Left ventricle myocardium inferior (tissue), 1 donor: ENCODE data around the gene NLRP7. TPM values are rescaled to one million over a fixed set of nuclear protein-coding genes. Genes with fewer than 3 reads are reported as not detected.

Source experiments
- DNase-seq: peaks from one replicate; pipeline ENCODE4 v3.0.0-alpha.2; 2020
- H3K27ac ChIP-seq: fragments of 200-600 bp; replicated peaks from 2 replicates; pipeline ENCODE4 v1.8.0; 2021
- H3K27me3 ChIP-seq: fragments of 200-600 bp; 2 replicates; pipeline ENCODE4 v1.8.0; 2021; ENCODE audit warnings: low read depth
- H3K36me3 ChIP-seq: fragments of 200-600 bp; 2 replicates; pipeline ENCODE4 v1.8.0; 2021
- H3K4me1 ChIP-seq: fragments of 200-600 bp; 2 replicates; pipeline ENCODE4 v1.8.0; 2021
- H3K4me3 ChIP-seq: fragments of 200-600 bp; 2 replicates; pipeline ENCODE4 v1.8.0; 2021; ENCODE audit warnings: mild to moderate bottlenecking, moderate library complexity
- H3K9me3 ChIP-seq: fragments of 200-600 bp; replicated peaks from 2 replicates; pipeline ENCODE4 v1.8.0; 2021
- CTCF ChIP-seq: fragments of 200-600 bp; IDR thresholded peaks from 2 replicates; pipeline ENCODE4 v1.8.0; 2021; ENCODE audit warnings: antibody characterized with exemption, mild to moderate bottlenecking, borderline replicate concordance
- intact Hi-C: fragments of 100-400 bp; cut with micrococcal nuclease; formaldehyde crosslinking; loops from one replicate; pipeline ENCODE4 v1.11.0; 2022
- total RNA-seq: library from RNA; stranded (reverse); fragmentation: NEBNext Ultra II Directional; extraction: Animal tissue kit (Norgen Biotek cat#: 25700); gene quantifications from one replicate; pipeline ENCODE4 v1.2.1, GENCODE V29; 2021
- donor health status: DM: no; HTN: yes; CAD: no; lungs with severe emphysema.

The NLRP7 gene
- total RNA-seq, 1 donor from 2014 or later = not detected

- peaks cover 83% of the 10 kb centered on the region for H3K27me3 ChIP-seq
- intact Hi-C loops = no loop called here
- no peak for TF ChIP-seq CTCF
Measured at GRCh38 chr19:54882758-54883157, 64.6 kb downstream of the NLRP7 start.

GRCh38 chr19:54881884-54882283 is 65.4 kb downstream of the NLRP7 start:
- intact Hi-C loops = no loop called here
- peaks cover 78% of the 10 kb centered on the region for H3K27me3 ChIP-seq
- TF ChIP-seq CTCF = no peak
- no peaks in the 10 kb centered on the region for H3K9me3 ChIP-seq
- no peak for DNase-seq
- H3K27ac ChIP-seq = no peak overlapping the region
- H3K36me3 ChIP-seq = no peaks in the 10 kb centered on the region
- H3K4me1 ChIP-seq = no peaks in the 10 kb centered on the region
- no peak overlapping the region for H3K4me3 ChIP-seq

More at GRCh38 chr19:54882758-54883157, 64.6 kb downstream of the NLRP7 start:
- H3K4me3 ChIP-seq = no peak overlapping the region
- no peaks in the 10 kb centered on the region for H3K9me3 ChIP-seq
- H3K27ac ChIP-seq = no peak overlapping the region
- H3K36me3 ChIP-seq = no peaks in the 10 kb centered on the region
- no peak for DNase-seq
- H3K4me1 ChIP-seq = no peaks in the 10 kb centered on the region

GRCh38 chr19:54877471-54877870 is 69.9 kb downstream of the NLRP7 start:
- Histone ChIP-seq H3K27me3 (peaks cover 39% of the 10 kb centered on the region), H3K9me3 (no peaks in the 10 kb centered on the region), H3K4me3 (no peak overlapping the region), H3K4me1 (no peaks in the 10 kb centered on the region), H3K27ac (no peak overlapping the region), H3K36me3 (no peaks in the 10 kb centered on the region)
- DNase-seq = no peak
- intact Hi-C loops = no loop called here
- TF ChIP-seq CTCF = no peak

- no peak for TF ChIP-seq CTCF
- intact Hi-C loops = no loop called here
- Histone ChIP-seq H3K27me3 (peaks cover 34% of the 10 kb centered on the region), H3K4me1 (no peaks in the 10 kb centered on the region), H3K36me3 (no peaks in the 10 kb centered on the region), H3K4me3 (no peak overlapping the region), H3K27ac (no peak overlapping the region), H3K9me3 (peaks cover 5% of the 10 kb centered on the region)
- DNase-seq = no peak
Measured at GRCh38 chr19:54875506-54875905, 71.8 kb downstream of the NLRP7 start.

GRCh38 chr19:54873990-54874389 is 73.3 kb downstream of the NLRP7 start, which contains the start of gene FCAR:
Gene FCAR (plus strand): TSS chr19:54874235. CDS start chr19:54874290, 55 bp downstream.
- Histone ChIP-seq H3K27me3 (peaks cover 32% of the 10 kb centered on the region), H3K4me3 (no peak within 1 kb of the TSS), H3K27ac (no peak within 1 kb of the TSS), H3K36me3 (no peaks in the 10 kb centered on the region), H3K9me3 (peaks cover 8% of the 10 kb centered on the region), H3K4me1 (no peaks in the 10 kb centered on the region)
- DNase-seq = no peak
- TF ChIP-seq CTCF = no peak
- intact Hi-C loops = no loop called here

Other genes with a start within 250 kb of the NLRP7 start
- not detected for gene KIR3DL3, start 223.1 kb downstream of the NLRP7 start, total RNA-seq
- gene KIR2DL3, start 209.0 kb downstream of the NLRP7 start, total RNA-seq = not detected
- not detected for gene KIR2DL1, start 177.7 kb downstream of the NLRP7 start, total RNA-seq
- not detected for gene KIR2DL4, start 143.9 kb downstream of the NLRP7 start, total RNA-seq
- gene KIR3DL1, start 131.1 kb downstream of the NLRP7 start, total RNA-seq = not detected
- gene KIR2DS4, start 114.9 kb downstream of the NLRP7 start, total RNA-seq = not detected
- gene KIR3DL2, start 97.1 kb downstream of the NLRP7 start, total RNA-seq = not detected
- gene FCAR, start 73.3 kb downstream of the NLRP7 start, total RNA-seq = not detected
- gene NCR1, start 41.4 kb downstream of the NLRP7 start, total RNA-seq = 0.30 TPM
- gene NLRP2, start 18.8 kb upstream of the NLRP7 start, total RNA-seq = 0.88 TPM
- gene GP6, start 90.7 kb upstream of the NLRP7 start, total RNA-seq = 0.30 TPM
- gene RDH13, start 115.6 kb upstream of the NLRP7 start, total RNA-seq = 53.8 TPM
- 0.88 TPM for gene EPS8L1, start 128.3 kb upstream of the NLRP7 start, total RNA-seq
- gene PPP1R12C, start 170.1 kb upstream of the NLRP7 start, total RNA-seq = 228 TPM
- 140 TPM for gene TNNT1, start 201.7 kb upstream of the NLRP7 start, total RNA-seq
- gene TNNI3, start 210.2 kb upstream of the NLRP7 start, total RNA-seq = 7,701 TPM
- gene DNAAF3, start 219.1 kb upstream of the NLRP7 start, total RNA-seq = 1.8 TPM
- not detected for gene SYT5, start 232.8 kb upstream of the NLRP7 start, total RNA-seq